HL-60 (cell line): ENCODE data around the gene METTL16.

Source experiments
- DNase-seq, 2 experiments: peaks; one replicate each; pipeline ENCODE4 v3.0.0-alpha.2; 2010 to 2020; ENCODE audit warnings: low read depth in 1 of 2, low spot score in 1 of 2
- H3K27ac ChIP-seq: fragments of 250-450 bp; sonication (Bioruptor Pico); replicated peaks from 2 replicates; pipeline ENCODE4 v1.5.1; 2020; ENCODE audit warnings: mild to moderate bottlenecking, moderate library complexity
- H3K27me3 ChIP-seq: fragments of 250-450 bp; sonication (Bioruptor Pico); 2 replicates; pipeline ENCODE4 v1.5.1; 2021; ENCODE audit warnings: mild to moderate bottlenecking, moderate library complexity; ENCODE audit not compliant: insufficient read depth, poor library complexity, severe bottlenecking
- H3K4me3 ChIP-seq: replicated peaks from 2 replicates; pipeline ENCODE4 v1.5.1; 2011; ENCODE audit warnings: mild to moderate bottlenecking, control low read depth, low read length; ENCODE audit not compliant: insufficient read depth
- CTCF ChIP-seq: IDR thresholded peaks from one replicate; pipeline ENCODE4 v1.5.1; 2011; ENCODE audit warnings: low read length, control low read depth, inconsistent platforms; ENCODE audit not compliant: insufficient read depth
- GABPA ChIP-seq: IDR thresholded peaks from 2 replicates; pipeline ENCODE4 v1.6.1; 2012; ENCODE audit warnings: low read depth
- POLR2AphosphoS5 ChIP-seq: IDR thresholded peaks from 2 replicates; pipeline ENCODE4 v1.6.1; 2012; ENCODE audit warnings: low read depth
- REST ChIP-seq: IDR thresholded peaks from 2 replicates; pipeline ENCODE4 v1.6.1; 2012; ENCODE audit warnings: low read depth; ENCODE audit not compliant: insufficient replicate concordance
- SPI1 ChIP-seq: IDR thresholded peaks from 2 replicates; pipeline ENCODE4 v1.6.1; 2012; ENCODE audit warnings: low read depth, mild to moderate bottlenecking, borderline replicate concordance

METTL16 gene

GRCh38 chr17:2521257-2521656, 9.6 kb upstream of the METTL16 start:
- Histone ChIP-seq H3K4me3 (no peak overlapping the region), H3K27me3 (no peaks in the 10 kb centered on the region), H3K27ac (no peak overlapping the region)
- no peak for DNase-seq
- TF ChIP-seq SPI1 (no peak), CTCF (no peak), POLR2AphosphoS5 (no peak), REST (no peak), GABPA (no peak)

GRCh38 chr17:2517539-2517938, 5.9 kb upstream of the METTL16 start:
- TF ChIP-seq REST (no peak), CTCF (no peak), SPI1 (no peak), POLR2AphosphoS5 (no peak), GABPA (no peak)
- H3K27me3 ChIP-seq = no peaks in the 10 kb centered on the region
- DNase-seq = no peak
- H3K4me3 ChIP-seq = no peak overlapping the region
- no peak overlapping the region for H3K27ac ChIP-seq

- DNase-seq = no peak
- H3K27ac ChIP-seq = peak overlapping the region; percentile 91
- peak overlapping the region; percentile 72 for H3K4me3 ChIP-seq
- TF ChIP-seq SPI1 (no peak), REST (no peak), GABPA (no peak), POLR2AphosphoS5 (no peak), CTCF (no peak)
- no peaks in the 10 kb centered on the region for H3K27me3 ChIP-seq
Measured at GRCh38 chr17:2511138-2511461, 588 bp downstream of the METTL16 start.
